Subcutaneous adipose tissue (tissue), 4 donors: ENCODE data around the gene CDK12. TPM values are rescaled to one million over a fixed set of nuclear protein-coding genes. Genes with fewer than 3 reads are reported as not detected.

Source experiments
- total RNA-seq, 4 donors: library from RNA; depleted of rRNA; stranded (reverse); fragments of >200 nt; gene quantifications; one replicate each; pipeline ENCODE4 v1.1.0, GENCODE V29; 2016
- TF ChIP-seq, protein P1 (sequence below): fragments of 450-650 bp; IDR thresholded peaks from one replicate; pipeline ENCODE4 v1.5.1; 2016; ENCODE audit warnings: low read depth, mild to moderate bottlenecking, control low read depth, antibody characterized with exemption, moderate library complexity

Gene CDK12
- total RNA-seq, 4 donors from 2014 or later, result 36.0 to 54.1 (median 48.5) TPM

DNA sequence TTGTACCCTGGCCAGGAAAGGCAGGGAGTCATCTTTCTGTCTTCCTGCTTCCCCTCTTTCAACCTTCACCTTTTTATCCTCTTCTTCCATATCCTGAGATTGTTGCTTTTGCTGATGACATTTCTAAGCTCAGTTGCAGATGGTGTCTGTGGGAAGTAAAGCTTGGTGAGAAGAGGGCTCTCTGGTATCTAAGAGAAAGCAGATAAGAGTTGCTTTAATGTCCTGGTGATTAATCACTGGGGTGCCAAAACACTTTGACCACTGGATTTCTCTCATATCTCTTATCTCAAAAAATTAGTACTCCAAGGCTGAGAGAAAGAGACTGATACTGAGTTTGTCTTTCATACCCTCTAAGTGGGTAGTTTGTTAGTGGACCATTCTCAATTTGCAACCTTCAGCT lies 75.2 kb downstream of the CDK12 start:
- TF ChIP-seq, protein P1, sequence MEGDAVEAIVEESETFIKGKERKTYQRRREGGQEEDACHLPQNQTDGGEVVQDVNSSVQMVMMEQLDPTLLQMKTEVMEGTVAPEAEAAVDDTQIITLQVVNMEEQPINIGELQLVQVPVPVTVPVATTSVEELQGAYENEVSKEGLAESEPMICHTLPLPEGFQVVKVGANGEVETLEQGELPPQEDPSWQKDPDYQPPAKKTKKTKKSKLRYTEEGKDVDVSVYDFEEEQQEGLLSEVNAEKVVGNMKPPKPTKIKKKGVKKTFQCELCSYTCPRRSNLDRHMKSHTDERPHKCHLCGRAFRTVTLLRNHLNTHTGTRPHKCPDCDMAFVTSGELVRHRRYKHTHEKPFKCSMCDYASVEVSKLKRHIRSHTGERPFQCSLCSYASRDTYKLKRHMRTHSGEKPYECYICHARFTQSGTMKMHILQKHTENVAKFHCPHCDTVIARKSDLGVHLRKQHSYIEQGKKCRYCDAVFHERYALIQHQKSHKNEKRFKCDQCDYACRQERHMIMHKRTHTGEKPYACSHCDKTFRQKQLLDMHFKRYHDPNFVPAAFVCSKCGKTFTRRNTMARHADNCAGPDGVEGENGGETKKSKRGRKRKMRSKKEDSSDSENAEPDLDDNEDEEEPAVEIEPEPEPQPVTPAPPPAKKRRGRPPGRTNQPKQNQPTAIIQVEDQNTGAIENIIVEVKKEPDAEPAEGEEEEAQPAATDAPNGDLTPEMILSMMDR, result no peak

DNA sequence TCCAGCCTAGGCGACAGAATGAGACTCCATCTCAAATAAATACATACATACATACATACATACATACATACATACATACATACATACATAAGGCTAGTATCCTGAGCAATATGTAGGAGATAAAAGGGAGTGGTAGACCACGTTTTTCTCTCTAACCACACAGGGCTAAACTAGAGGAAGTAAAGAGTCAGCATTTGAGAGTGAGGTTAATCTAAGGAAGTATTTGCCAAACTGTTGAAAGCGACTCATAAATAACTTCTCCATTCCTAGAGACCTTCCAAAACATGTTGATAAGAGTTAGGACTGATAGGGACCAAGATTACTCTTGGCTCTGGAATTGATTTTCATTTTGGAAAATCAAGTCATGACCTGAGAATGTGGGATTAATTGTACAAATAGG lies 77.6 kb downstream of the CDK12 start:
- TF ChIP-seq, protein P1, result no peak

DNA sequence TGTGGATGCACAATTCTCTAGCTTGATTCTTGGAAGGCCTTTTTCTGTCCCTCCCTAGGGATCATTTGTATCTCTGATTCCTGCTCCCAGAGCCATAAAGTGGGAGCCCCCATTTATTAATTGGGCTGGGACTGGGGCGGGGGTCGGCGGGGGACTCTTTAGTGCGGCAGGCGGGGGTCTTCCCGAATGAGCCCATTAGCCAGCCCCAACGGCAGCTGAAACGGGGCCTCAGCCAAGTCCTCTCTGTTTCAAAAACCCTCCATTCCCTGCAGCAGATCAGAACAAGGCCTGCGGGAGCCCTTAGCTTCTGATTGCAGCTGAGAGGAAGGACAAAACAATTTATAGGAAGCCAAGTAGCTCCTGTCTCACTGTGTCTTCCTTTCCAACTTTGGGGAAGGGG lies 79.3 kb downstream of the CDK12 start:
- TF ChIP-seq, protein P1, result no peak

DNA sequence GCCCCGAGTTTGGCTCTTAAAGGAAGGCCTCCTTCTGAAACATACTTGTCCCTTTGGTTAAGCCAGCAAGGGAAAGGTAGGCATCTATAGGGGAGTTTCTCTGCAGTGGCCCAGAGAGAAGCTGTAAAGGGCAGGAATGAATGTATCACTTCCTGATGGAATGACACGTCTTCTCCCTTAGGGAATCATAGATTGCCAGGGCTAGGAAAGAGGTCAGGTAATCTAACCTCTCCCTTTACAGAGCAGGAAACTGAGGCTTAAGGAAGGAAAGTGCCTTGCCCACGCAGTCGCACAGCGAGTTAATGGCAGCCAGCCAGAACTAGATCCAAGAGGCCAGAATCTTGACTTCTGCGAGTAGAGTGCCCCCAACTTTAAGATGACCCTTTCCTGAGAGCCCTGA lies 80.4 kb downstream of the CDK12 start:
- TF ChIP-seq, protein P1, result no peak

DNA sequence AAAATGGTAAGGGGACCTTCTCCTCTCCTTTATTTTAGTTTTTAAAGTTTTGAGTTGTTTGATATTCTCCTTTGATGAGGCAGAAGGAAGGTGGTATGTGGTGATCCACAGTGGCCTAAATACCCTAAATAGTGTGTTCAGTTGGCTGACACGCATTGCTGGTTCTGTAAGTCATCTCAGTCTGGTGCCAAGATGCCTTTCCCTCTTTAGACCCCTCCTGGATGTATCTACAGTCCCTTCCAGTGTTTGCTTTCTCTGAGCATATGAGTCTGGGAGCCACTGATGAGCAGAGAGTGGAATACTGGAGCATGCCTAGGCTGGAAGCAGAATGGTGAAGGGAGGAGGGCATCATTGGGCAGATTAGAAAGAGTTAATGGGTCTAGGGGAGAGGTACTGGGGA lies 81.9 kb downstream of the CDK12 start:
- TF ChIP-seq, protein P1, result no peak

DNA sequence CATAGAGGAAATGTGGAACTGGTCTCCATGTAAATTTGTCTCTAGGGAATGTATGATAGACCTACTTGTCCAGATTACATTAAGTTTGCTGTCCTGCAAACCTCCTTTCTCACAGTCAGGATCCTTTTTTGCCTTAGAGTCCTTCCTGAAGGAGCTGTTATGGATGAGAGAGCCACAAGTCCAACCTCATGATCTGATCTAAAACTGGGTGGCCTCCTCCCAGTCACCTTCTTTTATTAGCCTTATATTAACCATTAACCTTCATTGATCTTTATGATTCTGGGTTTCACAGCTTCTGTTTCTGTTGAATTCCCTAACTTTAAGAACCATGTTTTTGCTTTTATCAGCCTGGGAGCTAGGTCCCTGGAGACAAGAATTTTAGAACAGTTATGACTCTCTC lies 82.4 kb downstream of the CDK12 start:
- TF ChIP-seq, protein P1, result no peak

DNA sequence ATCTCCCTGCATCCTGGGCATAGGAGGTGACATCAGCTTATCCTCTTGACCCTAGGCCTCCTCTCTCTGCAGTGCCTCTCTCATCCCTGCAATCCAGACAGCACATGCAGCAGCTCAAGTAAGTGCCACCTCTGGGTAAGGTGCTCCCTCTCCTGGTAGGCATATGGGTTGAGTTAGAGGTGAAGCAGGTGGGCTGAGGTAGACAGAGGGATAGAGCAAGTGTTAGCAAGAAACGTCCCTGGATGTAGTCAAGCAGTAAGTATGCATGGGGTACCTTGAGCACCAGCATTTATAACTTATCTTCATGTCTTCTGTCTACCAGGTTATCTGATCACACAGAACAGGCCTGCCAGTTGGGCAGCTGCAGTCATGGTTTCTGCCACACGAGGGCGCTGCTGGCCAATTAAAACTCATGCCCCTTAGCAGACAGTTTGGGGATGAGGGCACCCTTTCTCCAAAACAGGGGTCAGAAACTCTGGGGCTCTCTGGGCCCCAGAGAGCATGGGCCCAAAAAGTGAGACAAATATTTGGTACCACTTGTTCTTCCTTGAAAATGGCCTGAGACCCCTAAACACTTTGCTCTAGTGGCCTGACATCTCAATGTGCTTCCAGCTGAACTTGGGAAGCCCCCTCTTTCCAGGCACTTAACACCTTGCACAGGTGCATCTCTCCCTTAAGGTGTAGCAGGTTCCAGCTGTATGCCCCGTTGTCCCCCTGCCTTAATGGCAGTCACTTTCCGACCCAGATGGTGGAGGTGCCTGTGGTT lies 86.6 kb downstream of the CDK12 start:
- TF ChIP-seq, protein P1, result no peak
